GM18520 (cell line): ENCODE data around the gene CEP104.
"Not testable (repeated sequence)": the region's sequence is repeated elsewhere in the genome, so short reads cannot be mapped to it uniquely, and the experiment has no call there.

Experiments used
- ATAC-seq: cut with Tn5 transposase; IDR thresholded peaks from one replicate; pipeline ENCODE4 v1.9.1; 2021; ENCODE audit not compliant: unreplicated experiment

The CEP104 gene

DNA sequence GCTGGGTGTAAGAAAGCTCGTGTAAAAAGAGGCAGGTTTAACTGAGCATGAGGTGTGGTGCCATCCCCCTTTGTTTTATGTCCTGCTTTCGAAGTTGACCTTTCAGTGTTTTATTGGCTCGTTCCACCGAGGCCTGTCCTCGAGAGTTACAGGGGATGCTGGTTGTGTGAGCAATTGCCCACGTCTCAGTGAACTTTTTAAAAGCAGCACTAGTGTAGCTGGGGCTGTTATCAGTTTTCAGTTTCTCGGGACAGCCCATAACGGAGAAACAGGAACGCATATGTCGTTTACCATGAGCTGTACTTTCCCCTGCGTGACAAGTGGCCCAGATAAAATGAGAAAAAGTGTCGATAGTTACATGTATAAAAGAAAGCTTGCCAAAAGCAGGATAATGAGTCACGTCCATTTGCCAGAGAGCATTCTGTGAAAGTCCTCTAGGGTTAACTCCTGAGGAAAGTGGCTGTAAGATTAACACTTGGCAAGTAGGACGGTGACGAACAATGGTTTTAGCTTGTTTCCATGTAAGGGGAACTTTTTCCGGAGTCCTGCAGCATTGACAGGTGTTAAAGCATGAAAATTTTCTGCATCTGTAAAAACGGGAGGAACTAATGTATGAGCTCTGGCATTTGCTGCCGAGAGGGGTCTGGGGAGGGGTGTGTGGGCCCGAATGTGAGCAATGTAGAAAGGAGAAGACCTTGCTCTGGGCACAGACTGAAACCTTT is 52.9 kb downstream of the CEP104 start:
- ATAC-seq: no peak

DNA sequence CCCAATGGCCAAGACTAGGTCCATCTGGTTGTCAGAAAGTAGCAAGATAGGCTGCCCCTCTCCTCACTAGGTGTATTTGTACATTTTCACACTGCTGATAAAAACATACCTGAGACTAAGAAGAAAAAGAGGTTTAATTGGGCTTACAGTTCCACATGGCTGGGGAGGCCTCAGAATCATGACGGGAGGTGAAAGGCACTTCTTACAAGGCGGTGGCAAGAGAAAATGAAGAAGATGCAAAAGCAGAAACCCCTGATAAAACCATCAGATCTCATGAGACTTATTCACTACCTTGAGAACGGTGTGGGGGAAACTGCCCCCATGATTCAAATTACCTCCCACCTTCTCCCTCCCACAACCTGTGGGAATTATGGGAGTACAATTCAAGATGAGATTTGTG is 56.2 kb downstream of the CEP104 start:
- ATAC-seq: not testable (repeated sequence)

DNA sequence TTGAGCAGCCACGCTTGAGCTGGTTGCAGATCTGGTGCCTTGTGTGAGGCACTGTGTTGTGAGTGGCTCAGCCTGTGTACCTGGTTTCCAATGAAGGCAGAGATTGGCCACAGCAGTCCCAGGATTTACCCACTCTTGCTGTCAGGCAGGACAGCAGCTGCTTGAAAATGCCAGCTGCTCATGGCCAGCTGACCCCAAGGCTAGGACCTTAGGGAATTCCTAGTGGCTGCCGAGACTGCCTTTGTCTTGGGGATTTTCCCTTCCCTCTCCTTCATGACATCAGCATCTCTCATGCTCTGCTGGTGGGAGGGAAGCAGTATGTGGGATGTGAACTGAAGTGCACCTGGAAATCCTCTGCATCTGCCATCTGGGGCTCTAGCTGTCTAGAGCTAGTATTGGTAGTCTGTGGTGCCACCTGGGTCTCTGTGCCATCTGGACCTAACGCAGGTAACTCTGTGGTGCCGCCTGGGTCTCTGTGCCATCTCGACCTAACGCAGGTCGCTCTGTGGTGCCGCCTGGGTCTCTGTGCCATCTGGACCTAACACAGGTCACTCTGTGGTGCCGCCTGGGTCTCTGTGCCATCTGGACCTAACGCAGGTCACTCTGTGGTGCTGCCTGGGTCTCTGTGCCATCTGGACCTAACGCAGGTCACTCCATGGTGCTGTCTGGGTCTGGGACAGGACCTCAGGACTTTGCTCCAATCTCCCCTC is 56.9 kb downstream of the CEP104 start:
- ATAC-seq: no peak

DNA sequence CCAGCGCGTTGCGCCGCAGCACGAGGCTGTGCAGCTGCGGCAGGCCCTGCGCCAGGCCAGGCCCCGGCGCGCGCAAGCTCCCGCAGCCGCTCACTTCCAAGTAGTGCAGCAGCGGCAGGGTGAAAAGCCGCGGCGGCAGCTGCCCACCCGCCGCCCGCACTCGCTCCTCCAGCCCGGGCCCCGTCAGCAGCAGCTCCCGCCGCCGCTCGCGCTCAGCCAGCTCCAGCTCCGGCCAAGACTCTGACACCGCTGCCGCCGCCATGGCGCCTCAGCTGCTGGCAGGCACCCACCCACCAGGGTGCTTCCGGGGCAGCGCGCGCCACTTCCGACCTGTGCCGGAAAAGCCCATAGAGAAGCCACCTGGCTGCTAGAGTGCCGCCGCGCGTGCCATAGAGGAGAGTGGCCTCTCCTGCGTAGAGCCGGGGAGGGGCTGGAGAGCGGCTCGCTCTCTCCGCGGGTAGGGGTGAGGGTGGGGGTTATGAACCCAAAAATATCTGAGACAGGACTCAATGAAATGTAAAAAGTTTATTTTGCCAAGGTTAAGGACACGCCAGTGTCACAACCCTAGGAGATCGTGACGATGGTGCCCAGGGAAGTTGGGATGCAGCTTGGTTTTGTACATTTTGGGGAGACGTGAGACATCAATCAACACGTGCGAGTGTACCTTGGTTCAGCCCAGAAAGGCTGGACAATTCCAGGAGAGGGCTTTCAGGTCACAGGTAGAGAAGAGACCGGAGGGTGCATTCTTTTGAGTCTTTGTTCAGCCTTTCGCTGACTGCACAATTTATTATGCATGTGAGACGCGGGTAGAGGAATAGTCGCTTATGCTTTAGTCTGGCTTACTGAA is 60.6 kb downstream of the CEP104 start, which contains the start of gene LRRC47:
Gene LRRC47 (minus strand): TSS at position 284 of the 847 bp plus-strand sequence. CDS start 22 bp downstream, at position 262.
- ATAC-seq: peak; percentile 87

DNA sequence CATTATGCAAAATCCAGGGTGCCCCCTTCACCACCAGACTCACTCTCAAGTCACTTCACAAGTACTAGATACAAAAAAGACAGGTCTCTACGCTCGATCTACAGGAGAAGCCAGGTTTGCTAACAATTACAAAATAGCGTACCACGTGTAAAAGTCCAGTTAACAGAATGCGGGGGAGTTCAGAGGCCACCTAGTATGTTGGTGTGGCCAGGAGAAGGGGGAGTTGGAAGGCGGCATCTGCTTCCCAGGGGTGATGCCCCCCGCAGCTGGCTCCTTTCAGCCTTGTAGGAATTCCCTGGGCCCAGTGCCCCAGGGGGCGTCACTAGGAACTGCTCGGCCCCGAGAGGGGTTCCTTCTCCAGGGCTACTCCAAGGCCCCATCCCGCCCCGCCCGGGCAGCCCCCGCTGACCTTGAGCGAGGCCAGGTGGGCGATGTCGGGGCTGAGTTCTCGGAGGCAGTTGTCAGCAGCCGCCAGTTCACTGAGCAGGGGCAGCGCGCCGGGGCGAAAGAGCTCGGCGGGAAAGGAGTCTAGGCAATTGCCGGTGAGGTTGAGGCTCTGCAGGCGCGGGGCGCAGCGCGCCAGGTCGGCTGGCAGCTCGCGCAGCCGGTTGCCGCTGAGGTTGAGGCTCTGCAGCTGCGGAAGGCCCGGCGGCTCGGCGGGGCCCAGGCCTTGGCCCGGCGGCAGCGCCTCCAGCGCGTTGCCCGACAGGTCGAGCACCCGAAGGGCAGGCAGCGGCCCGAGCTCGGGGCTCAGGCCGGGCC is 61.4 kb downstream of the CEP104 start:
- ATAC-seq: no peak

DNA sequence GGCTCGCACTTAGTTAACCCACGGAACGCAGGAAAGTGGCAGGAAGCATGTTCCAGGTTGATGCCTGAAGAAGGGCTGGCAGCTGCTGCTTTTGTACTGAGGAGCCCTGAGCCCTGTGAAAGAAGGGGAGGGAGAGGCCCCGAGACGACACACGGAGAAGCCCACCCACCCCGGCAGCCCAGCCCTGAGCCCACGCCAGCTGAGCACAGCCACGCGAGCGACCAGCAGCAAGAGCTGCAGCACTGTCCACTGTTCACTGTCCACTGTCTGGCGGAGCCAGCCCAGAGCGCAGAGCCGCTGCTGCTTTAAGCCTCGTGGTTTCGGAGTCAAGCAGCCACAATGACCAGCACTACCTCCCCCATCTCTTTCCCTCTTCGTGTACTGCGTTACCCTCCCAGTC is 66.1 kb downstream of the CEP104 start:
- no peak for ATAC-seq

DNA sequence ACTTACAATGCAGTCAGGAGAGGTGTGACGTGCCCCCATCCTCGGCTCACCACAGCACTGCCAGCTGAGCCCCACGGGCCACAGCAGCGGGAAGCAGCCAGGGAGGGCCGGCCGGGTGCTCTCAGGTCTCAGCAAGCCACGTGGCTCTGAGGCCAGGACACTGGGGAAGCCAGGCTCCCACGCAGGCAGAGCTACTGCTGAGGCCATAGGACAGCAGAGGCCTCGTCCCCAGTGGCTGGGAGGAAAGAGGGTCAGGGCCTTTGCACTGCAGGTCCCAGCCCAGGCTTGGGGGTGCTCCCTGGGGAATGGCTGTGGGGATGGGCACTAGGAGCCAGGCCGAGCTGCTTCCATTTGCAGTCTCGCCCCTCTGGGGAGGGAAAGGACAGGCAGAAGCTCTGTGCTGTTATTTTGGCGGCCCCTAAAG is 66.5 kb downstream of the CEP104 start:
- no peak for ATAC-seq

DNA sequence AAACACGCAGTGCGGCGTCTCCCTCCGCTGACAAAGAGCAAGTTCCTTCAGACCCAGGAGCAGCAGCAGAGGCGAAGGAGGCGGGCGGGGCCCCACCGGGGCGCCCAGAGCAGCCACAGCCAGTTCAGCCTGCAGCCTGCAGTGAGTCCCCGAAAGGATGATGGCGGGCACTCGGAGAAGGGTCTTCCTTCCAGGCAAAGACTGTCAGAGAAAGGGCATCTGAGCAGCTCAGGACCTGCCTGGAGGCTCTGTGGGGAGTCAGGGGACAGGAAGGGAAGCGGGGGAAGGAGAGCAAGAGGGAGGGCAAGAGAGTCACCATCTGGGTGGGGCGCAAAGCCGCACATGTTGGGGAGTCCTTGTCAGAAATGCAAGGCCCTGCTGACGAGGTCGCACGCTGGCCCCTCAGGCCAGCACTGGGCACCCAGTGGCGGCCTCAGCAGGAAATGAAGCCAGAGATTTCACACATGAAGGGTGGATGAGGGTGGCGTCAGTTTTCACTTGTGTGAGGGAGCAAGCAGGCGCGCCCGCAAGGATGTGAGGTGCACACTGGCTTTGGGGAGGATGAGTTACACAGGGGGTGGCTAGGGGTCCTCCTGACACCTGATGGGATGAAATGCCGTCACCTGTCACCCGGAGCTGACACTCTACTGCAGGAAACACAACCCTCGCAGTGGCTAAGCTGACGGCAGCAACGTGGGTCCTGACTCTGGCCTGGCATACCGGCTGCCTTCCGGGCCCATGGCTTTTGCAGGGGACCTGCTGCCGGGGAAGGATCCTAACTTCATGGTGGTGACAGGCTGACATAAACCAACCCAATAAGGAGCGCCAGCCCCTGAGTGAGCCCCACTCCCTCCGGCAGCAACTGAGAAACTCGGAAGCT is 67.3 kb downstream of the CEP104 start:
- no peak for ATAC-seq

DNA sequence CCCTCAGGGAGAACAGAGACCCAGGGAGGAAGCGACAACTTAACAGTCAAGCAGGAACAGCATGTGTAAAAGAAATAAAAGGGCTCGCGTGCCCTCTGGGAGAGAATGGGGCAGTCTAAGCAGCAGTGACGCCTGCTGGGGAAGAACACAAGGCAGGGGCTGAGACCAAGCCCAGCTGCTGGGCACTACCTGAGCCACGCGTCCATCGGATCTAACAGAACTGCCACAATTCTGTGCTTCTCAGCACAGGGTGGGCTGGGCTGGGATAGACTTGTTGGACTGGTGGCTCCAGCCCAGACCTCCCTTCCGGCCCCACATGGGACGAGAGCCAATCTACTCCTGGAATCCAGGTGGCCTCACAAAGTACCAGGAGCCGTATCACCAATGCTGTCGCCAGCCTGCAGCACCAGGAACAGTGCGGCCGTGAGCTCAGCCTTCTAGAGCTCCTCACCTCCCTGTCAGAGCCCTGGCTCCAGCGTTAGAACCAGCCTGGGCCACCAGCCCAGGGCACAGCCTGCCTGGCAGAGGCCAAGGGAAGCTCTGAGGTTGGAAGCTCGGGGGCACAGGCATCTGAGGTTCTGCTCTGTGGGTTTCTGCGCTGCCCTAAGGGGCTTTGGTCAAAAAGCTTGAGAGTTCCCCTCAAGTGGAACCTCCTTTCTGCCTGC is 68.1 kb downstream of the CEP104 start:
- no peak for ATAC-seq

DNA sequence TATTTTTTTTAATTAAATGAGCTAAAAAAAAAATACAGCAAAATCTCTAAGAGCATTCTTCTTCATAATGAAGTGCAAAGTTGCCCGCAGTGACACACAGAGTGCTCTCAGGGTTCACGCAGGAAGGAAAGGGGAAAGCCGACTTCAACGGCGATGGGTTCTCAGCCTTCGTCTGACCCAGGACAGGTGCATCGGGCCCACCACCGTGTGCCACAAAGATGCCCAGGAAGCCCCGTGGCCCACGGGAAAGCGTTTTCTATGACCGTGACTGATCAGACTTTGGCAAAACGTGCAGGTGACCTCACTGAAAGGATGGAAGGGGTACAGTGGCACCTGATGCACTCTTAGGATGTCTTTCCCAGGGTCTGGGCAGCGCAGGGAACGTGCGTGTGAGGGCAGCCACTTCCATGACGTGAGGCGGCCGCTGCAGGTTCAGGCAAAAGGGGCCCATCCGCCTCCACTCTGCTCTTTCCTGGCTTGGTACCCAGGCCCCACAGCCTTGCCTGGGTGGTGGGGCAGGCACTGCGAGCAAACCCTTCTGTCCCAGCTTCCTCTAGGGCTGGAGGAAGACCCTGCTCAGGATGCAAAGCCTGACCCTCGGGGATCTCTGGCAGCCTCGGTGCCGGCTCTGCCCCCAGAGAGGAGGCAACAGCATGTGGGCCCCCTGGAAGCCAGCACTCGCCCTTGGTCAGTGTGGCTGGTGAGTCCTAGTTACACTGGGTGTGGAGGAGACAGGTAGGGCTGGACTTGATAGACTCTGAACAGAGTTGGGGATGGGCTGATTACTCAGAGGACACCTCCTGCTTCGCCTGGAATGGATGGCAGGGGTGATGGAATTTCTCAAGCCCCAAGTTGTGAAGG is 69.0 kb downstream of the CEP104 start:
- ATAC-seq: no peak

DNA sequence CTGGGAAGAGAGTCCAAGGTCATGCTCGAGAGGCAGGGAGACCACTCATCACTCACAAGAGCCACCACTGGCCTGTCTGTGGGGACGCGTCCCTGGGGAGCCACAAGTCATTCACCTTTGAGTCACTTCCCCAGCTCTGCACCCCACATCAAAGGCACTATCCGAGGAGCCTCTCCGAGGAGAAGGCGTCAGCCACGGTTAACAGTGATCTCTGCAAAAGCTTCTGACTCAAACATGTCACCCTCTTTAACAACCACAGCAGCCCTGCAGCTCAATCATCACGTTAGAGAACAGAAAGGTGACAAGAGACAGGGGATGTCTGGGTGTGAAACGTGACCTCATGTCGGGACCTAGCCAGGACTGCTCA is 69.7 kb downstream of the CEP104 start:
- ATAC-seq: no peak

DNA sequence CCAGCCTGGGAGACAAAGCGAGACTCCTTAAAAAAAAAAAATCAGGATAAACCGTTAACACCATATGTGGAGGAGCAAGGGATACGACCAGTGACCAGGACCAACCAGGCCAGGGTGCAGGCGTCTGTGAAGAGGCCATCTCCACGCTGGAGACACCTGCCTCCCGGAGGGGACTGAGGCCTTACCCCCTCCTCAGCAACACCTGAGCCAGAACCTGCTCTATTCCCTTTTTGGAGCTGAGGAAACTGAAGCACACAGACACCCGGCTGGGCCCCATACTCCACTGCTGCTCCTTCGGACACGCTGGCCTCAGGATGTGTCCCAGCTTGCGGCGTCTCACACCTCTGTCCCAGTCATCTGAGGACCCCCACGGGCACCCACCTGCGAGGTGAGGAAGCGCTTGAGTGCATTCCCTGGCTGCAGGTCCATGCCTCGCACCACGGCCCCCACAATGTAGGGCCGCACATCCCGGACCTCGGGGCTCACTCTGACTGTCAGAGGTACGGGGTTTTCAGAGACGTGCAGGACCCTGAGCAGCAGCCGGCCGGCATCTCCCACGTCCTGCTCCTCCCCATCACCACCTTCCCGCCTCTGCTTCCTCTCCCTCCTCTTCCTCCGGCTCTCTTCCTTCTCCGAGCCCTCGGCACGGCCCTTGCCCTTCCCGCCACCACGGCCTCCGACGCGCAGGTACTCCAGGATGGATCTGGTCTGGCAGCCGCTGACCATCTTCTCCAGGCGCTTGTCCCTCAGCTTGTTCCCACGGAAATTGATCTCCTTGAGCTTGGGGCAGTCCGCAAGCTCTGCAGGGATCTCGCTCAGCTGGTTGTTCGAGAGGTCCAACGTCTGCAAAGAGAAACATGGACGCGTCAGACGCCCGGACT is 70.3 kb downstream of the CEP104 start:
- ATAC-seq: no peak

DNA sequence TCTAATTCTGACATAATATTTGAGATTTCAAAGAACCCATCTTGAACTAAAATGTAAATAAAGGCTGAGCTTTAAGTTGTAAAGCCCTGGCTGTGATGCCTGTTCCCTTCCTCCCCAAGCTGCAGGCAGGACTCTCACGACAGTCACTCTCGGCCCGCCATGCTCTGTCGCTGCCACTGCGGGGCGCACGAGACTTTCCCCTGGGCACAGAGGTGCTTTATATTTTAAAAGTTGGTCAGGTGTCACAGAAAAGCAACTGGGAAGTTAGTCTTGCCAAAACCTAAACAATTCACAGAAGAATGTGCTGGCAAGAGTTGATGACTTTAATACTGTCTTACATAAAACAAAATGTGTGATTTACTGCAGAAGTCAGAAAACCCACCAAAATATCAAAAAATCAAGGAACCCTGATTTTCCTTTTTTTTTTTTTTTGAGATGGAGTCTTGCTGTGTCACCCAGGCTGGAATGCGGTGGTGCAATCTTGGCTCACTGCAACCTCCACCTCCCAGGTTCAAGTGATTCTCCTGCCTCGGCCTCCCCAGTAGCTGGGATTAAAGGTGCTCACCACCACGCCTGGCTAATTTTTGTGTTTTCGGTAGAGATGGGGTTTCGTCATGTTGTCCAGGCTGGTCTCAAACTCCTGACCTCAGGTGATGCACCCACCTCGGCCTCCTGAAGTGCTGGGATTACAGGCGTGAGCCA is 71.4 kb downstream of the CEP104 start:
- no peak for ATAC-seq

DNA sequence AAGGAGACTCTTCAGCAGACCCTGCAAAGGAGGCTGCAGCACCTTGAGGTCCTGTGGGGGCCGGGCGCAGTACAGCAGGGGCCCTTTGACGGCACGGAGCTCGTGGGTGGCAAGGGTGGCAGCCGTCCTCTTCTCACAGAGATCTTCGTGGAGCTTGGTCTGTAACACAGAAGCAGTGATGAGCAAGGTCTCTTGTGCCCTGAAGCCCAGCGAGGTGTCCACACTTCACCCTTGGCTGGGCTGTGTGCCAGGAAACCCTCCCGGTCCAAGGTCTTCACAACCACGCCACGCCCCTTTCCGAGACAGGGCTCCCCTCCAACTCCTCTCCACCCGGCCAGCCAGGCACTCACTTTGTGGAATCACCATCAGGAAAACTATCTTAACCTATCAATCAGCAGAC is 72.0 kb downstream of the CEP104 start:
- ATAC-seq: no peak

DNA sequence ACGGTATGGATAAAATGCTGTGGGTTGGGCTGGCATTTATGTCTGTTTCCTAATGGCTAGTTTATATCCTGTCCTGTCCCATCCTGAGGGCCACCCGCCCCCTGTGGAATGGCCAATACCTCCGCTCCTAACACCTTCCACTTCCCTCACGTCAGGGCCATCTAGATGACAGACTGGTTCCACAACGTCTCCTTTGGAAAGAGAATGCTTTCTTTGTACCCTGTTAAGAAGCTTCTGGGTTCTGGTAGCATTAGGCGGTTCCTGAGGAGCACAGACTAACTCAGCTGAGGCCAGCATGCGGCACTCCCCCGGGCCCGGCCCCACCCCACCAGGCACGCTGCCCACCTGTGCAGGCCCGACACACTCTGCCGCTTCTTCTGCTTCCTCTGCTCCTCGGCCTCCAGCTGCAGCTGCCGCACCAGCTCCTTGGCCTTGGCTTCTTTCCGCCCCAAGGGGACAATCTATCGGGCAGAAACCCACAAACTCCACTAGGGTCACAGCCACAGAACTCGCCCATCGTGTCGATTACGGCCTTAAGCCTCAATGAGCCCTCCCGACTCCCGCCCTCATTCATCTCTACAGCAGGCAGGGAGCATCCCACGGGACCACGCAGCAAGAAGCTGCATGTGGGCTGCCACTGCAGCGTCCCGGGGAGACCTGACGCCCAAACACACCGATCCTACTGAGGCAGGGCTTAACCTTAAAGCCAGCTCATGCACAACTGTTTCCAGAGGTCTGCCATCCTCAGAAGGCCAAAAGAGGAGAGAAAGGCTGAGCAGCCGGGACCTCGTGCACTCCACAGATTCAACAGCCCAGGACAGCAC is 73.1 kb downstream of the CEP104 start:
- no peak for ATAC-seq

DNA sequence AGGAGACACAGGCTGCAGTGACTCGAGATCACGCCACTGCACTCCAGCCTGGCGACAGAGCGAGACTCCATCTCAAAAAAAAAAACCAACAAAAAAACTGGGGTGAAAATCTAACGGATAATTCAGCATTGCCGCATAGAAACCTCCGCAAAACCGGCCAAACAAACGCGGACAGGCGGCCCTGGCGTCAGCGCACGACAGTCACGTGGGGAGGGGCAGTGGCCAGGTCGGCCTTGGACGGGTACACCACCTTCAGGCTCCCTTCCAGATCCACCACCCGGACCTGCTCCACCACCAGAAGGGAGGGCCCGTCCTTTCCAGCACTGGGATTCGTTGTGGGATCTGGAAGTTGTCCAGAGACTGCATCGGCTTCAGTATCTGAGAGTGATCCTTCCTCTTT is 76.1 kb downstream of the CEP104 start:
- no peak for ATAC-seq
